SIG-M5 (cell line): ENCODE data around the gene PDLIM1.
"Not testable (repeated sequence)": the region's sequence is repeated elsewhere in the genome, so short reads cannot be mapped to it uniquely, and the experiment has no call there.

Experiments used
- DNase-seq: peaks from one replicate; lab custom pipeline; 2025; lab: John Stamatoyannopoulos, UW

PDLIM1 gene

DNA sequence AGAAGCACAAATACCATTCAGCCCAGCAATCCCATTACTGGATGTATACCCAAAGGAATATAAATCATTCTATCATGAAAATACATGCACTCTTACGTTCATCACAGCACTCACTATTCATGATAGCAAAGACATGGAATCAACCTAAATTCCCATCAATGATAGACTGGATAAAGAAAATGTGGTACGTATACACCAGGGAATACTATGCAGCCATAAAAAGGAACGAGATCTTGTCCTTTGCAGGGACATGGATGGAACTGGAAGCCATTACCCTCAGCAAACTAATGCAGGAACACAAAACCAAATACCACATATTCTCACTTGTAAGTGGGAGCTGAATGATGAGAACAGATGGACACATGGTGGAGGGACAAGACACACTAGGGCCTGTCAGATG, 50.7 kb downstream of the PDLIM1 start:
- DNase-seq, result not testable (repeated sequence)

- DNase-seq, result no peak
These were observed 53.2 kb downstream of the PDLIM1 start for GRCh38 chr10:95237376-95238170.

- no peak for DNase-seq
These were observed 54.5 kb downstream of the PDLIM1 start for GRCh38 chr10:95236068-95236903.

DNA sequence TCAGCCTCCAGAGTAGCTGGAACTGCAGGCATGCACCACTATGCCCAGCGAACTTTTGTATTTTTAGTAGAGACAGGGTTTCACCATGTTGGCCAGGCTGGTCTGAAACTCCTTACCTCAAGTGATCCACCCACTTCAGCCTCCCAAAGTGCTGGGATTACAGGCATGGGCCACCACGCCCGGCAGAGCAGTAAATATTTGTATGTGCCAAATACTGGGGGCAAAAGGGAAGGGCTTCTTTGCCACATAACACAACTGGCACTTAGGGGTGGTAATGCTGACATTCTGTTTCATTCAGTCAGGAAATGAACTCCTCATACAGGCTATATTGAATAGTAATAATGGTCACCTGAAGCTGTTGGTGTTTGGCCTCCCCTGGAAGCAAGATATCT, 55.1 kb downstream of the PDLIM1 start:
- no peak for DNase-seq

- DNase-seq, result no peak
These were observed 55.9 kb downstream of the PDLIM1 start for GRCh38 chr10:95234951-95235350.

- DNase-seq, result no peak
These were observed 57.3 kb downstream of the PDLIM1 start for GRCh38 chr10:95233377-95234034.

DNA sequence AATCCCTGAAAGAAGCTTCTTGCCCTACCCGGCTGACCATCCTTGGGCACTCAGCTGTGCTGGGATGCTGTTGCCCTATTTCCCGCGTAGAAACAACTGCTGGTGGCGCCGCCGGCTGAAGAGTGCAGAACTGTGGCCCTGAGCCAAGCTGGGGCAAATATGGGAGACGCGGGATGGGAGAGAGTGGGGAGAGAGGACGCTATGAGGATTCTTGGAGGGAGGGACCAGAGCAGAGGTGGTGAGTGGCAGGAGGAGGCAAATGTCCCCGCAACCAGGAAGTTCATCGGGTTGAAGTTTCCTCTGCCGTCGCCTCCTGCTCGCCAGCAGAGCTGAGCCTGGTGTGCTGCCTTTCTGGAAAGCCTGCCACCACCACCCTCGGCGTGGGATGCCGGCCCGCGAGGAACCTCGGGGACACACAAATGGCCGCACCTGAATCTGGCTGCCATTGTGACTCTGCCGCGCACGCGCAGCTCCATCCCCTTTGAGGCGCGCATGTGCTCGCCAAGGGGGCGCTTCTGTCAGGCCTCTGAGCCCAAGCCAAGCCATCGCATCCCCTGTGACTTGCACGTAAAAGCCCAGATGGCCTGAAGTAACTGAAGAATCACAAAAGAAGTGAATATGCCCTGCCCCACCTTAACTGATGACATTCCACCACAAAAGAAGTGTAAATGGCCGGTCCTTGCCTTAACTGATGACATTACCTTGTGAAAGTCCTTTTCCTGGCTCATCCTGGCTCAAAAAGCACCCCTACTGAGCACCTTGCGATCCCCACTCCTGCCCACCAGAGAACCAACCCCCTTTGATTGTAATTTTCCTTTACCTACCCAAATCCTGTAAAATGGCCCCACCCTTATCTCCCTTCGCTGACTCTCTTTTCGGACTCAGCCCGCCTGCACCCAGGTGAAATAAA, 59.9 kb downstream of the PDLIM1 start:
- not testable (repeated sequence) for DNase-seq

DNA sequence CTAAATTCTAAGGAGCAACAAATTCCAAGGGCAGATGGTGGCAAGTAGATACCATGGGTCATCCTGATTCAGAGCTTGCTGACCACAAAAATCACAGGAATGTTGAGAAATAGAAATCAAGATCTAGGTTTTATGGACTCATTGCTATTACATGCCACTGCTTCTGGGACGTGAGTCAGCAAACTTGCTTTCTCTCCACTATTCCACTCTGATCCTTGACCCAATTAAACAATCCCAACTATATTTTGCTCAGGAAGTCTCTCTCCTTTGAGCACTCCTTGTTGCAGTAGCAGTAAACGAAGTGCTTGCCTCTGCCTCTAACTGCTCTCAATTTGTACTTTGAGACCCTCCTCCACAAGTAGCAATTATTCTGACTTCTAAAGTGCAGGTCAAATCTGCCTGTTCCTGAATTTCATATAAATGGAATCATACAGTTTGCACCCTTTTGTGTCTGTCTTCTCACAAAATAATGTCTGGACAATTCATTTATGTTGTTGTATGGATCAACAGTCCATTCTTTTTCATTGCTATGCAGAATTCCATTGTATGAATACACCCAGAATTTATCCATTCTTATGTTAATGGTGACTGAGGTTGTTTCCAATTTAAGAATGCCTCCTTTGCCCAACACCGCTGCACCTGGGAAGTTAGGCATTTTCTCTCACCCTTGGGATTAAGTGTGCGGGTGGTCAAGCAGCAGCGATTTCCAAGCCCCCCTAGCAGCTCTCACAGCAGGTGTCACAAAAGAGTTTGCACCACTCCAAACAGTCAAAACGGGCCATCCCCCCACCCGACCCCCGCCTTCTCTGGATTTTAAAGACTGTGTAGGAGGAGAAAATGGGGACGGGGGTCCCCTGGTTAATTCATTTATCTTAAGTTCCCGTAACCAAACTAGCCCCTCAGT, 60.8 kb downstream of the PDLIM1 start:
- no peak for DNase-seq

DNA sequence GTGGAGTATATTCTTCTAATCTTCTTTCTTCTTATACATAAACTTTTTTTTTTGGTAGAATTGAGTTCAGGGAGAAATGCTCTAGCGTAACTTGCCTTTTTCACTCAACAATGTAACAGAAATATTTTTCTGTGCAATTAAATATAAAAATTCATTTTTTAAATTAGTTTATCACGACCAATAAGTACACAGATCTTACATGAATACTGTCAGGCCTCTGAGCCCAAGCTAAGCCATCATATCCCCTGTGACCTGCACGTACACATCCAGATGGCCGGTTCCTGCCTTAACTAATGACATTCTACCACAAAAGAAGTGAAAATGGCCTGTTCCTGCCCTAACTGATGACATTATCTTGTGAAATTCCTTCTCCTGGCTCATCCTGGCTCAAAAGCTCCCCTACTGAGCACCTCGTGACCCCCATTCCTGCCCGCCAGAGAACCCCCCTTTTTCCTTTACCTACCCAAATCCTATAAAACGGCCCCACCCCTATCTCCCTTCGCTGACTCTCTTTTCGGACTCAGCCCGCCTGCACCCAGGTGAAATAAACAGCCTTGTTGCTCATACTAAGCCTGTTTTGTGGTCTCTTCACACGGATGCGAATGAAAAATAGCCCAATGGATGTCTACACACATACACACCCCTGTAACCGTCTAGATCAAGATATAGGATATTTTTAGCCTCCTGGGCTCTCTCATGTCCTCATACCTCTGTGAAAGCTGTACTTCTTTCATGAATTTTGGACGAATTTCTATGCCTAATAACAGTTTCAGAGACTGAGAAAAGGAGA, 61.7 kb downstream of the PDLIM1 start:
- not testable (repeated sequence) for DNase-seq

GRCh38 chr10:95225136-95225535, 65.7 kb downstream of the PDLIM1 start:
- DNase-seq, result no peak

GRCh38 chr10:95221124-95221523, 69.7 kb downstream of the PDLIM1 start:
- no peak for DNase-seq

GRCh38 chr10:95220539-95220938, 70.3 kb downstream of the PDLIM1 start:
- no peak for DNase-seq

DNA sequence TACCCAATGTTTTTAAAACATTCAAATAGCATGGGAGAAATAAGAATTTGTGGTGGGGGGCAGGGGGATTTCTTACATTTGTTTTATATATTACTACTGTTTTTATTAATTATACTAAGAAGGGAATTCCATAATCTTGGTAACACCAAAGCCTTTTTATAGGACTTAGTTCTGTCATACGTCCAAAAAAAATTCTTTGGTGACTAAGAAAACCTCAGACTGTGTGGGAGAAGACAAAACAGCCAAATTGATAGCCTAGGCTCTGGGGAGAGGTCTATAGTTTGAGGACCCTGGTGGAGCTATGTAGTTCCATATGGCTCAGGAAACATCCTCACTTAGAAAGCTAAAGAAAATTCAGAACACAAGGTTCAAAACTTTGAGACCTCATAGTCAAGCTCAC, 73.3 kb downstream of the PDLIM1 start:
- DNase-seq, result no peak

DNA sequence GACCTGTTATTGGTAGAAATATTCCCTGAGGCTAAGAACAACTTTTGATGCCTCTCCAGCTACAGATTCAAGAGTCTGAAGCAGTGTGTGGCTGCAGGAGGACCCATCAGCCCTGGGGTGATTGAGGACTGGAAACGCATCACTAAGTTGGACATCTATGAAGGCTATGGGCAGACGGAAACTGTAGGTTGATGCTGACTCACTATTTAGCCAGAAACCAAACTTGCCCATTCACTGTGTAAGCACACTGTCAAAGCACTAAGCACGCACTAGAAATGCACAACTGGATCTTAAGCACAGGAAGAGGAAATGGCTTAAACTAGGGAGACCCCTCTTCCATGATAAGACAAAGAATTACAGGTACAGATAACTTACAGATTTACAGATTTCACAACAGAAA, 76.0 kb downstream of the PDLIM1 start:
- DNase-seq, result no peak

DNA sequence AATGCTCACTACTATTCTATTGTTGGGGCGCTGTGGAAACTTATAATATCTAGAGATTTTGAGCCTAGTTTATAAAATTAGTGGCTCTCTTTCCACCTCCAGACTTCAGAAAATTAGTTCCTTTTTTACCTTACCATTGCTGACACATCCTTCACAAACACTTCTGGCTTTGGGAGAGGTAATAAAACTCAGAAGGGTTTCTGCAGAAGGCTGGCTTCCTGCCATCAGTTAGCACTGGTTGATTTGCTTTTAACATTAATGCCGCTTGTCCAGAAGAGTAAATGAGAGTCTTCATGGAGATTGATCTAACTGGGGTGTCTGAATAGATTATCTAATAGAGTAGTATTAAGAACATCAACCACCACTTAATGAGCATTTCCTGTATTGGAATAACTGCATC, 76.4 kb downstream of the PDLIM1 start:
- no peak for DNase-seq

DNA sequence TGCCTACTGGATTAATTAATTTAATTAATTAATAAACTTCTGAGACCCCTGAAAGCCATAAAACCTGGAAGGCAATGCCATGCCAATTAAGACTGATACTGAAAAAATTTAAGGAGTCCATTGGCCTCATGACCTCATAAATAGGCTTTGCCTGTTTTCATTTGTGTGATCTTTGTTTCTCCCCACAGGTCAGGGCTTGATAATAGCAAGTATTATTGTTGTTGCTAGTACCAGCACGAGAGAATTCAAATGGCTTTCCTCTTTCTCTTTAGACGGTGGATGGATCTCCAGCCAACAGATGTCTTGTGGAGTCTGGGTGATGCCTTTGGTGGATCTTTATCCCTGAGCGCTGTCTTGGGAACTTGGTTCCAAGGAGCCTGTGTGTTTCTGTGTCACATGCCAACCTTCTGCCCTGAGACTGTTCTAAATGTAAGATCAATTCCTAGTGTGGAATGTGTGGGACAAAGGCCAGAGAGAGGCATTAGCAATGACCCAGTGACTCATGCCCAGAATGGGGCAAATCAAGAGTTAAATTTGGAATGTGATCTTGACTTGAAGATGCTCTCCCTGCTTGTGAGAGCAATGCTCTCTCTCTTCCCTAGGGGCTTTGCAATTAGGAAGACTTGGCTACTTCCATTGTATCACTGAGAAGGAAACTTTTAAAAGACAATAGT, 79.1 kb downstream of the PDLIM1 start:
- no peak for DNase-seq

DNA sequence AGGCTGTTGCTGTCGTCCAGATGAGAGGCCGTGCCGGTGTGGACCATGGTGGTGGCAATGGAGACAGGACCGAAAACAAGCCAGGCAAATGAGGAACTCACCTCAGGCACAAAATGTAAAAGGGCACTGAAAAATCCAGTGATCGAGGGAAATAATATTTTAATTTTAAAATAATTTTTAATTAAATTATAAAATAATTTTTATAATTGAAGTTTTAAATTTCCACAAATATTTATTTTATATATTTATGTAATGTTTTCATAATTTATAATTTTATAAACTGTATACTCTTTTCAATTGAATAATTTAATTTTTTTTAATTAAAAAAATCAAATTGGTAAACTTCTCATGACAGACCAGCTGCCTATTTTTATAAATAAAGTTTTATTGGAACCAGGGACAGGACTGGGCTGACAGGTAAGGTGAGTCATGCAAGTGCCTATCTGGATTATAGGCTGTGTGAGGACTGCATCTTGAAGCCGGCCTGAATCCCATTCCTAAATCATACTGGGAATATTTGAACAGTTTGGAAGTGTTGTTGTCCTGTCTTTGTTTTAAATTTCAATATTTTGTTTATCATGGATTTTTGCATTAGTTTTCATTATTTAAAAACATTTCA, 81.2 kb downstream of the PDLIM1 start:
- no peak for DNase-seq

DNA sequence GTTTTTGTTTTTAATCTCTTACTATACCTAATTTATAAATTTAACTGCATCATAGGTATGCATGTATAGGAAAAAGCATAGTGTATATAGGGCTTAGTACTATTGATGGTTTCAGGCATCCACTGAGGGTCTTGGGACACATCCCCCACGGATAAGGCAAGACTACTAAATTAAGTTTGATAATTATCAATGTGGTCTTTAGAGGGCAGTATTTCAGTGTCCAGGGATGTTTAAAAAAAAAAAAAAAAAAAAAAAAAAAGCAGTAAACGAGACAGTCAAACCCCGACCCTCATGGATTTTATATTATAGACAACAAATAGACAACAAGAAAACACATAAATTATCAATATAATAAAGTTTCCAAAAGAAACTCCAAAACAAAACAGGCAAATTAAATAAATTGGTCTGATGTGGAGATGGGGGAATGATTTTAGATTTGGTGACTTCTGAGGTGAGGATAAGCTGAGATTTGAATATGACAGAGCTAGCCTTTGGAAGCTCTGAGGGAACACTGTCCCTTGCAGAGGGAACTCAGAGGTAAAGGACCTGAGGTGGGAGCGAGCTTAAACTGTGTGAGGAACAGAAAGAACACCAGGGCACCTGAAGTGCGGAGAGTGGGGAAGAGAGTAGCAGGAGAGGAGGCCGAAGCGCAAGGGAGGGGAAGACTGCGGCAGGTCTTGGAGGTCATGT, 82.0 kb downstream of the PDLIM1 start:
- no peak for DNase-seq
